Measurements from ENCODE around the gene HDAC1.
"Not testable (repeated sequence)": the region's sequence is repeated elsewhere in the genome, so short reads cannot be mapped to it uniquely, and the experiment has no call there.

The HDAC1 gene

DNA sequence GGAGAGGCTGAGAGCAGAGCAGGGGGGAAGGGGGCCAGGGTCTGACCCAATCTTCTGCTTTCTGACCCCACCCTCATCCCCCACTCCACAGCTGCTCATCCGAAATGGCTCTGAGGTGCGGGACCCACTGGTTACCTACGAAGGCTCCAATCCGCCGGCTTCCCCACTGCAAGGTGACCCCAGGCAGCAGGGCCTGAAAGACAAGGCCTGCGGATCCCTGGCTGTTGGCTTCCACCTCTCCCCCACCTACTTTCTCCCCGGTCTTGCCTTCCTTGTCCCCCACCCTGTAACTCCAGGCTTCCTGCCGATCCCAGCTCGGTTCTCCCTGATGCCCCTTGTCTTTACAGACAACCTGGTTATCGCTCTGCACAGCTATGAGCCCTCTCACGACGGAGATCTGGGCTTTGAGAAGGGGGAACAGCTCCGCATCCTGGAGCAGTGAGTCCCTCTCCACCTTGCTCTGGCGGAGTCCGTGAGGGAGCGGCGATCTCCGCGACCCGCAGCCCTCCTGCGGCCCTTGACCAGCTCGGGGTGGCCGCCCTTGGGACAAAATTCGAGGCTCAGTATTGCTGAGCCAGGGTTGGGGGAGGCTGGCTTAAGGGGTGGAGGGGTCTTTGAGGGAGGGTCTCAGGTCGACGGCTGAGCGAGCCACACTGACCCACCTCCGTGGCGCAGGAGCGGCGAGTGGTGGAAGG is 17.1 kb upstream of the HDAC1 start:
- DNase-seq = no peak

DNA sequence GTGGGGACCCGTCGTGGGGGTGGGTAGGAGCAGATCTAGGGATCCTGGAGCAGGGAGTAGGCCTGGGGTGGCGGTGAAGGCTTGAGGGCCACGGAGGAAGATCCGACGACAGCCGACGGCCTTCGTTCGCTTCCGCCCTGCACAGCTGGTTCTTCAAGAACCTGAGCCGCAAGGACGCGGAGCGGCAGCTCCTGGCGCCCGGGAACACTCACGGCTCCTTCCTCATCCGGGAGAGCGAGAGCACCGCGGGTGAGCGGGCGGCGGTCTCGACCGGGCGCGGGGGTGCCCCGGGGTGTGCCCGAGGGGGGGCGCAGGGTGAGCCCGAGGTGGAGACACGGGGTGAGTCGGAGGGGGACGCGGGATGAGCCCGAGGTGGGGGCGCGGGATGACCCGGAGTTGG is 16.5 kb upstream of the HDAC1 start:
- DNase-seq = no peak

DNA sequence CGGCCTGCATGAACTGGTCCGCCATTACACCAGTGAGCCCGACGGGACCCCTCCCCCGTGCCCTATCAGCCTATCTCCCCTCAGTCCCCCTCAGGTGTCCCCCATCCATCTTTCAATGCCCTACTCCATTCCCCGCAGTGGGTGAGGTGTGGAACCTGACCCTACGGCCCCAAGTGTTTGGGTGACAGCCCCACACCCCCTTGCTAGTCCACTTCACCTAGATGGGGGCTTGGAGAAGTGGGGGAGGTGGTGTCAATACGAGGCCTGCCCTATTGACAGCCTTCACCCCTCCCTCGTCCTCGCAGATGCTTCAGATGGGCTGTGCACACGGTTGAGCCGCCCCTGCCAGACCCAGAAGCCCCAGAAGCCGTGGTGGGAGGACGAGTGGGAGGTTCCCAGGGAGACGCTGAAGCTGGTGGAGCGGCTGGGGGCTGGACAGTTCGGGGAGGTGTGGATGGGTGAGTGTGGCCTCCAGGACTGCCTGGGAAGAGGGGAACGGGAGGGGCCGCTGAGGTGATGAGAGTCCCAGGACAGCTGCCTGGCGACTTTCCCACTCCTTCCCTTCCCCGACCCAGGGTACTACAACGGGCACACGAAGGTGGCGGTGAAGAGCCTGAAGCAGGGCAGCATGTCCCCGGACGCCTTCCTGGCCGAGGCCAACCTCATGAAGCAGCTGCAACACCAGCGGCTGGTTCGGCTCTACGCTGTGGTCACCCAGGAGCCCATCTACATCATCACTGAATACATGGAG is 15.7 kb upstream of the HDAC1 start:
- DNase-seq = no peak

DNA sequence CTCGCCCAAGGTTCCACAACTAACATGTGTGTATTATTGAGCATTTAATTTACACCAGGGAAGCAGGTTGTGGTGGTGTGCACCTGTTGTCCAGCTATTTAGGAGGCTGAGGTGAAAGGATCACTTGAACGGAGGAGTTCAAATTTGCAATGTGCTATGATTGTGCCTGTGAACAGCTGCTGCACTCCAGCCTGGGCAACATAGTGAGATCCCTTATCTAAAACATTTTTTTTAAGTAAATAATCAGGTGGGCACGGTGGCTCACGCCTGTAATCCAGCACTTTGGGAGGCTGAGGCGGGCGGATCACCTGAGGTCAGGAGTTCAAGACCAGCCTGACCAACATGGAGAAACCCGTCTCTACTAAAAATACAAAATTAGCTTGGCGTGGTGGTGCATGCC is 7.1 kb upstream of the HDAC1 start:
- not testable (repeated sequence) for DNase-seq

DNA sequence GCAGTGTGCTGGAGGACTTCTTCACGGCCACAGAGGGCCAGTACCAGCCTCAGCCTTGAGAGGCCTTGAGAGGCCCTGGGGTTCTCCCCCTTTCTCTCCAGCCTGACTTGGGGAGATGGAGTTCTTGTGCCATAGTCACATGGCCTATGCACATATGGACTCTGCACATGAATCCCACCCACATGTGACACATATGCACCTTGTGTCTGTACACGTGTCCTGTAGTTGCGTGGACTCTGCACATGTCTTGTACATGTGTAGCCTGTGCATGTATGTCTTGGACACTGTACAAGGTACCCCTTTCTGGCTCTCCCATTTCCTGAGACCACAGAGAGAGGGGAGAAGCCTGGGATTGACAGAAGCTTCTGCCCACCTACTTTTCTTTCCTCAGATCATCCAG is 6.2 kb upstream of the HDAC1 start:
- DNase-seq = no peak

DNA sequence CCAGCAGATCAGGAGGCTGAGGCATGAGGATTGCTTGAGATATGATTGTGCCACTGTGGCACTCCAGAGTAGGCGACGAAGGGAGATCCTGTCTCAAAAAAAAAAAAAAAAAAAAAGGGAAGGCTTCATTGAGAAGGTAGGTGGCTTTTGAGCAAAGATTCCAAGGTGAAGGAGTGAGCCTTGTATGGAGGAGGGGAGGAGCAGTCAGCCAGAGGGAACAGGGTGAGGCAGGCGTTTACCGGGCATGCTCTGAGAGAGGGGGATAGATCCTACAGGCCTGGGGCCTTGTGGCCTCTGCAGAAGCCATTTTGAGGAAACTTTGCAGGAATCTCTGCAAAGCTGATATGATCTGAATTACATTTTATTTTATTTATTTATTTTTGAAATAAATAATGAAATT is 5.1 kb upstream of the HDAC1 start:
- no peak for DNase-seq

- DNase-seq = no peak
These were observed 2.6 kb upstream of the HDAC1 start for GRCh38 chr1:32289256-32289655.

- DNase-seq = no peak
These were observed 657 bp upstream of the HDAC1 start for GRCh38 chr1:32291145-32291707.

DNA sequence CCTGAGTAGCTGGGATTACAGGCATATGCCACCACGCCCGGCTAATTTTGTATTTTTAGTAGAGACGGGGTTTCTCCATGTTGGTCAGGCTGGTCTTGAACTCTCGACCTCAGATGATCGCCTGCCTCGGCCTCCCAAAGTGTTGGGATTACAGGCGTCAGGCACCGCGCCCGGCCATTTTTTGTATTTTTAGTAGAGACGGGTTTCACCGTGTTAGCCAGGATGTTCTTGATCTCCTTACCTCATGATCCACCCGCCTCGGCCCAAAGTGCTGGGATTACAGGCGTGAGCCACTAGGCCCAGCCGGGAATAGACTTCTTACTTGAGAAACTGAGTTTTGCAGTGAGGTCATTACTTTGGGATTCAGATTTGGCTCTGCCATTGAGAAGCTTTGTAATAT is 6.3 kb downstream of the HDAC1 start:
- DNase-seq = not testable (repeated sequence)

- no peak for DNase-seq
These were observed 7.4 kb downstream of the HDAC1 start for GRCh38 chr1:32299327-32299726.

- no peak for DNase-seq
These were observed 11.5 kb downstream of the HDAC1 start for GRCh38 chr1:32303358-32303757.

DNA sequence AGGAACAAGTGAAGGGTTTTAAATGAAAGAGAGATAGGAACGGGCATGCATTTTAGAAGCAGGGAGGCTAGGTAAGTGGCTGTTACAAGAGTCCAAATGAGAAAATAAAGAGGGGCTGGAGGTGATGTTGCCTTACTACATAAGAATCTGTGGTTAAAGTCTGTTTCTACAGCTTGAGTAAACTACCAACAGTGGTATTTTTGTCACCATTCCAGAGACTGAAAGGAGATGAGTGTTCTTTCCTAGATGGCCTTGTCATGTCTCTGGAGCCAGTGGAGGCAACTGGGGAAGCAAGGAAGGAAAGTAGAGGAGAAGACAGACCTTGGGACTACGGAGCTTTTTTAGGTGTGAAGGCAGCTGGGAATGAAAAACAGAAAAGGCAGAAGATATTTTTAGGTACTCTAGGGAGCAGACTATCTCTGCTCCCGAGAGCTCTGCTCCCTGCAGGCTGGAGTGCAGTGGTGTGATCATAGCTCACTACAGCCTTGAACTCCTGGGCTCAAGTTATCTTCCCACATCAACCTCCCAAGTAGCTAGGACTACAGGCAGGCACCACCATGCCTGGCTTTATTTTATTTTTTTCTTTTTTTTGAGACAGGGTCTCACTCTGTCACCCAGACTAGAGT is 12.2 kb downstream of the HDAC1 start:
- no peak for DNase-seq

DNA sequence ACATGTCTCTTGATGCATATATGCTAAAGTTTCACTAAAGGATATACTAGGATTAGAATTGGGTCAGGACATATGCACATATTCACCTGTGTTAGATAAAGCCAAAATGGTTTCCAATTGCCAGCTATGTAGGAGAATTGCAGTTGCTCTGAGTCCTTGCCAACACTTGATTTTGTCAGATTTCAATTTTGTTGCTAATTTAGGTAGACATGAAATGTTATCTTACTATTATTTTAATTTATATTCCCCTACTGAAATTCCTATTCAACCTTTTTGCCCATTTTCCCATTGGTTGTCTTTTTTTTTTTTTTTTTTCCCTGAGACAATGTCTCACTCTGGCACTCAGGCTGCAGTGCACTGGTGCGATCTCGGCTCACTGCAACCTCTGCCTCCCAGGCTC is 13.4 kb downstream of the HDAC1 start:
- no peak for DNase-seq

- DNase-seq = no peak
These were observed 15.4 kb downstream of the HDAC1 start for GRCh38 chr1:32307324-32307723.

- no peak for DNase-seq
These were observed 18.1 kb downstream of the HDAC1 start for GRCh38 chr1:32309960-32310359.

DNA sequence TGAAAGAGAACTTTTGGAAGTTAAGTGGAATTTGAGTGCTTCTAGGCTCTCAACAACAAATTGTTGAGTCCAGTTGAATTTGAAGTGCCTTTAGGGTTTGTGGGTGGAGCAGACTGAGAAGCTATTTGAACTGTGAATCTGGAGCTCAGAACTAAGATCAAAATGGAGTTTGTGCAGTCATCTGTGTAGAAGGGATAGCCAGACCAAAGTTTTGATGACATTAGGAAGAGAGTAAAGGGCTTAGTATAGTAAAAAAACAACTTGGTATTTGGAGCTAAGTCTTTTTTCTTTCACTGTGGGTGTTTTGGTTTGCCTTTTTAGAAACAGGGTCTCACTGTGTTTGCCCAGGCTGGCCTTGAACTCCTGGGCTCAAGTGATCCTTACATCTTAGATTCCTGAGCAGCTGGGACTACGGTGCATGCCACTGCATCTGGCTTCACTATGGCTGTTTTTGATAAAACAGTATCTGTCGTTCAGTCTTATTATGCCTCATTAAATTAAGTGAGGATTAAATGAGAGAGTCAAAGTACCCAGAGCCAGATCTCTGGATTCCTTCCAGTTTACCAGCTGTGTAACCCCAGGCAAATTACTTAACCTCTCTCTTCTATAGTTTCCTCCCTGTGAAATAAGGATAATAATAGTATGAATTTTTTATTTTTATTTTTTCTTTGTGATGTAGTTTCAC is 20.0 kb downstream of the HDAC1 start:
- DNase-seq = no peak

DNA sequence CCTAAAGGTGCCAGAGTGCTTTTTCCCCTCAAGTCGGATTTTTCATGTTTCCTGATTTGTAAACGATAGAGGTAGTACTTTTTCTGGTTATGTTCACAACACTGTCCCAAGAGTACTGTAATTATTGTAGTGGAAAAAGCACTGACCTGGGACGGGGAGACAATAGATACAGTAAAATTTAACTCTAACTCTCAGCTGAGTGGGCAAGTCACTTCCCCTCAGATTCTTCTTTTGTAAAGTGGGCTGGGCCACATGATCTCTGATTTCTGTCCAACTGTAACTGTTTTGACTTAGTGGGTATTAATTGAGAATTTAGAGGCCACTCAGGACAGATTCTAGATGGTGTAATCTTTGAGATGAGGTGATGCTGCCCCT is 25.0 kb downstream of the HDAC1 start:
- no peak for DNase-seq

GRCh38 chr1:32318127-32318869 is 26.4 kb downstream of the HDAC1 start:
- no peak for DNase-seq

GRCh38 chr1:32321712-32322291 is 29.9 kb downstream of the HDAC1 start:
- no peak for DNase-seq

- DNase-seq = no peak
These were observed 35.3 kb downstream of the HDAC1 start for GRCh38 chr1:32327204-32327603.

DNA sequence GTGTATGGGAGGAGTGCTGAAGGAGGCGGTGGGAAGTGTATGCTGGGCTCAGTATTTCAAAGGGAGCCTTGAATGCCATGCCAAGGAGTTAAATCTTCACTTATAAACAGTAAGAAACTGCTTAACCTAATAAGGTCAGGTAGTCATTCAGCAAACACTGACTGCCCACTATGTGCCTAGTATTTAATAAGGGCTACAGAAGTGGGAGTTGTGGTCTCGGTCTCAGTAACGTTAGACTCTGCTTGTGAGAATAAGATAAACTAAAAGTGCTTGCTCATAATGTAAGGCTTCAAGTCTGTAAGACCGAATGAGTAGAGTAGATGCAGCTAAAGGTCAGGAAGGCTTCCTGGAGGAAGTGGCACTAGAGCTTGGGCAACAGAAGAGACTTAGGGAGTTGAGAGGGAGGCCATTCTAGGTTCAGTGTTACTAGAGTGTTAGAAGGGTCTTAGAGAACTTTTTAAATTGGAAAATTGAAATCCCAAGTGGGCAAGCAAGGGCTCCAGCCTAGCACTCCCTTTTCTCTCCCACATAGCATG is 38.1 kb downstream of the HDAC1 start:
- no peak for DNase-seq

DNA sequence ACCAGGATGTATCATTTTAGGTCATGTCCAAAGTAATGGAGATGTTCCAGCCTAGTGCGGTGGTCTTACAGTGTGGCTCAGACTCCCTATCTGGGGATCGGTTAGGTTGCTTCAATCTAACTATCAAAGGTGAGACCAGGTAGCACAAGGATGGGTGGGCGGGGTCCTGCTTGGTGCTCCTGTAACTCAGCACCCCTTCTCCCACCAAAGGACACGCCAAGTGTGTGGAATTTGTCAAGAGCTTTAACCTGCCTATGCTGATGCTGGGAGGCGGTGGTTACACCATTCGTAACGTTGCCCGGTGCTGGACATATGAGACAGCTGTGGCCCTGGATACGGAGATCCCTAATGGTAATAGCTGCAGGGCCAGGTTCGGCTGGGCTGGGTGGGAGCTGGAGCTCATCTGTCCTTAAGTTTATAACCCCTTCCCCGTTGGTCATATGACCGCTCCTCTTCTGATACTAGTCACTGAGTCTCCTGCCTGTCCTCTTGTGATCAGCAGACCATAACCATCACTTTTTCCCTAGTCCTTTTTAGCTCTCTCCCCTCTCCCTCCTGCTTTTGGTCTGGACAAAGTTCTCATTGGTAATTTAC is 38.8 kb downstream of the HDAC1 start:
- DNase-seq = no peak

Measured in NCI-H2171 treated with DMSO at 0.1 percent for 48 hours (cell line).